RPMI7951 (cell line): Measurements from ENCODE around the gene ADGRG3. TPM values are rescaled to one million over a fixed set of nuclear protein-coding genes. Genes with fewer than 3 reads are reported as not detected.
"Not testable (repeated sequence)": the region's sequence is repeated elsewhere in the genome, so short reads cannot be mapped to it uniquely, and the experiment has no call there.

Experiments used
- DNase-seq: peaks from one replicate; pipeline ENCODE4 v3.0.0-alpha.2; 2012; ENCODE audit warnings: low read depth
- total RNA-seq: library from RNA; depleted of rRNA; stranded (reverse); fragments of >200 nt; shearing (Covaris generic); gene quantifications from 2 replicates; pipeline ENCODE4 v1.2.3, GENCODE V29; 2014

The ADGRG3 gene
- total RNA-seq, 1 experiment from 2014 or later = not detected

DNA sequence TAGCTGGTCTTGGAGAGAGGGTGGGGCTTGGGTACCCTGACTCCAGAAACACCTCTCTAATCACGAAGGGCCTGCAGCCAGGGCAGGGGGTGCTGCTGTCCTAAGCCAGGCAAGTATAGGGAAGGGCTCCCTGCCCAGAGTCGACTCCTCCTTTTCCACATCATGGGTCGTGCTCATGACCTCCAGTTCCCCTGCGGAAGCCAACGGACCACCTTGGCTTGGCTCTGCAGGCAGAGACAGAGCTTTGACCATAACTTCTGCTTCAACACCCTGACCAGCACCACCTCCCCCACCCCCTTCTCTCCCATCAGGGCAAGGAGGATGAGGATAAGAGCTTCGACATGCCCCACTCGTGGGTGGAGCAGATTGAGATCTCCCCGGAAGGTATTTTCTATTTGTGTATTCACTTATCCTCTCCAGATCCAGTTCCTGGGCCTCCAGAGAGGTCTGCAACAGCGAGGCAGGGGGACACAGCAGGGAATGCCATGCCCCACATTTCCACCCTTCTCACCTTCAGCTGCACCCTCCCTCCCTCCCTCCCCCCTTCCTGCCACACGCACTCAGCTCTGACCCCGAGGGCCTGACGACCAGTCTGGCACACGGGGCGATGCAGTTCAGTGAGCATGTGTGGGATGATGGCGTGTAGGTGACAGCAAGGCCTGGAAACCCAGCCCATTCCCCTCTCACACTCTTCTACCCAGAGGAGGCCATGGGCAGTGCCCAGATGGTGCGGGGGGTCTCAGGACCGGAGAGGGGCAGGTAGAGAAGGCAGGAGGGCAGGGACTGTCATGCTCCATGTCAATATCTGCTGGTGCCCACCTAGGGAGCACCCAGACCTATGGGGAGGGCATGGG, 53.5 kb downstream of the ADGRG3 start:
- DNase-seq = no peak

DNA sequence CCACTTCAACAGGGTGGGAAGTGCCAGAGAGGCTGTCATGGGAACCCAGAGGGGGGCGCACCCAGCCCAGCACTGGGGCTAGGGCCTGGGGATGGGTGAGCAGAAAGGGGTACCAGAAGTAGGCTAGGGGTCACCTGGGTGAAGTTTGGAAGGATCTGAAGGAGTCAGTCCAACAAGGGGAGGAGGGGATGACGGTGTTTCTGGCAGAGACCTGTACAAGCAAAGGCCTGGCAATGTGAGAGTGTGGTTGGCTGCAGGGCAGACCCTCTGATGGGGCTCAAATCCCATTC, 54.0 kb downstream of the ADGRG3 start:
- no peak for DNase-seq

DNA sequence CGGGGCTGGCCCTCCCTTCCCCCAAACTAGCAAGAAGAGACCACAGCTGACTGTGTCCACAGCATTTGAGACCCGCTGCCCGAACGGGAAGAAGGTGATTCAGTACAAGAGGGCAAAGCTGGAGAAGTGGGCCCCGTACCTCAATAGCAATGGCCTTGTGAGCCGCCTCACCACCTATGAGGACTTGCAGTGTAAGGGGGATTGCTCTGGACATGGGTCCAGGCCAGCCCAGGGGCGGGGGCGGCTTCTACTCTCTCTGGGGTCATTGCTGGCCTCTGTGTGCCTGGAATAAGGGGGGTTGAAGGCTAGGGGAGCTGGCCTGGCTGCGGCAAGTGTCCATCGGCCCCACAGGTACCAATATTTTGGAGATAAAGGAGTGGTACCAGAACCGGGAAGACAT, 54.5 kb downstream of the ADGRG3 start:
- no peak for DNase-seq

DNA sequence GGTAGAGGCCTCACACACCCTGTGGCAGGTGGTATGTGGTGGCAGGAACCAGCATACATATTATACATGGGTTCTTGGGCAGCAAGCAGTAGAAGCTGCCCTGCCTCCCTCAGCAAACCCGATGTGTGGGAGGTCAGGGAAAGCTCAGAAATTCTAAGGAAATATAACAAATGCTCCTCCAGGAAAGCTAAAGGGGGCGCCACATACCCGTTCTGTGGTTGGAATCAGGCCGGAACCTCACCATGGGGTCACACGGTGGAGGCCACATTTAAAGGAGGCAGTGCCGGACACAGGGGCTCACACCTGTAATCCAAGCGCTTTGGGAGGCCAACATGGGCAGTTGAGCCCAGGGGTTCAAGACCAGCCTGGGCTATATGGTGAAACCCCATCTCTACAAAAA, 55.1 kb downstream of the ADGRG3 start:
- peak; percentile 15 for DNase-seq

- DNase-seq = no peak
Measured at GRCh38 chr16:57724531-57724930, 56.4 kb downstream of the ADGRG3 start.

GRCh38 chr16:57725151-57725550, 57.0 kb downstream of the ADGRG3 start:
- DNase-seq = no peak

DNA sequence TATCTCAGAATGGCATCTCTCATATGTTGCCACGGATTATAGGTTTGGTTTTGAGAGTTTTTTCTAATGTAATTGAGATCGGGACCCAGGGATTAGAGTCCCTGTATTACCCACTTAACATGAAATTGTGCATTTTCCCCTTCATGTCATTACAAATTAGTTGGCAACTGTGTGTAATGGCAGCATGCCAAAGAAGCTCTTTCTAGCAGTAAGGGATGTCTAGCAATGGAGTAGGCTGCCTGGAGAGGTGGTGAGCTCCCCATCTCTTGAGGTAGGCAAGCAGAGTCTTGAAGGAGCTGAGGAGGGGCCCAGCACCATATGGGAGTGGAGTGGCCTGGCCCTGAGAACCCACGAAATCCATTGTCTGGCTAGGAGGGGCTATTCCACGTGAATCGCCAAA, 57.4 kb downstream of the ADGRG3 start:
- no peak for DNase-seq

DNA sequence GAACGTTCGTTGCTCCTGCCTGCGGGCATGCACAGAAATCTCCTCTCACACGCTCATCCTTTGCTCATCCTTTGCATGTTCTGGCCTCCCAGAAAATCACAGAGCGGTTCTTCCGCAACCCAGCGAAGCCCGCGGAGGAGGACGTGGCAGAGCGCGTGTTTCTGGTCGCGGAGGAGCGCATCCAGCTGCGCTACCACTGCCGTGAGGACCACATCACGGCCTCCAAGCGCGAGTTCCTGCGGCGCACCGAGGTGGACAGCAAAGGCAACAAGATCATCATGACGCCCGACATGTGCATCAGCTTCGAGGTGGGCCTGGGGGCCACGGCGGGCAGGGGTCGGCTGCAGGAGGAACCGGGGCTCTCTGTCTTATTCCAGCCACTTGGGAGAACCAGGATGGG, 57.9 kb downstream of the ADGRG3 start:
- no peak for DNase-seq

GRCh38 chr16:57726433-57726947, 58.4 kb downstream of the ADGRG3 start:
- DNase-seq = no peak

- no peak for DNase-seq
Measured at GRCh38 chr16:57727610-57728009, 59.5 kb downstream of the ADGRG3 start.

- DNase-seq = no peak
Measured at GRCh38 chr16:57728336-57729181, 60.5 kb downstream of the ADGRG3 start.

DNA sequence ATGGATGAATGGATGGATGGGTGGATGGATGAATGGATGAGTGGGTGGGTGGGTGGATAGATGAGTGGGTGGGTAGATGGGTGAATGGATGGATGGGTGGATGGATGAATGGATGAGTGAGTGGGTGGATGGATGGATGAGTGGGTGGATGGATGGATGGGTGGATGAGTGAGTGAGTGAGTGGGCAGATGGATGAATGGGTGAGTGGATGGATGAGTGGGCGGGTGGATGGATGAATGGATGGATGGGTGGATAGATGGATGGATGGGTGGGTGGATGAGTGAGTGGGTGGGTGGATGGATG, 61.0 kb downstream of the ADGRG3 start:
- no peak for DNase-seq

DNA sequence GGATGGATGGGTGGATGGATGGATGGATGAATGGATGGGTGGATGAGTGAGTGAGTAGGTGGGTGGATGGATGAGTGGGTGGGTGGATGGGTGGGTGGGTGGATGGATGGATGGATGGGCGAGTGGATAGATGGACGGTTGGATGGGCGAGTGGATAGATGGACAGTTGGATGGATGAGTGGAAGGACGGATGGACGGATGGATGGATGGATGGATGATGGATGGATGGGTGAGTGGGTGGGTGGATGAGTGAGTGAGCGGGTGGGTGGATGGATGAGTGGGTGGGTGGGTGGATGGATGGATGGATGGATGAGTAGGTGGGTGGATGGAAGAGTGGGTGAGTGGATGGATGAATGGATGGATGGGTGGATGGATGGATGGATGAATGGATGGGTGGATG, 61.7 kb downstream of the ADGRG3 start:
- DNase-seq = not testable (repeated sequence)

DNA sequence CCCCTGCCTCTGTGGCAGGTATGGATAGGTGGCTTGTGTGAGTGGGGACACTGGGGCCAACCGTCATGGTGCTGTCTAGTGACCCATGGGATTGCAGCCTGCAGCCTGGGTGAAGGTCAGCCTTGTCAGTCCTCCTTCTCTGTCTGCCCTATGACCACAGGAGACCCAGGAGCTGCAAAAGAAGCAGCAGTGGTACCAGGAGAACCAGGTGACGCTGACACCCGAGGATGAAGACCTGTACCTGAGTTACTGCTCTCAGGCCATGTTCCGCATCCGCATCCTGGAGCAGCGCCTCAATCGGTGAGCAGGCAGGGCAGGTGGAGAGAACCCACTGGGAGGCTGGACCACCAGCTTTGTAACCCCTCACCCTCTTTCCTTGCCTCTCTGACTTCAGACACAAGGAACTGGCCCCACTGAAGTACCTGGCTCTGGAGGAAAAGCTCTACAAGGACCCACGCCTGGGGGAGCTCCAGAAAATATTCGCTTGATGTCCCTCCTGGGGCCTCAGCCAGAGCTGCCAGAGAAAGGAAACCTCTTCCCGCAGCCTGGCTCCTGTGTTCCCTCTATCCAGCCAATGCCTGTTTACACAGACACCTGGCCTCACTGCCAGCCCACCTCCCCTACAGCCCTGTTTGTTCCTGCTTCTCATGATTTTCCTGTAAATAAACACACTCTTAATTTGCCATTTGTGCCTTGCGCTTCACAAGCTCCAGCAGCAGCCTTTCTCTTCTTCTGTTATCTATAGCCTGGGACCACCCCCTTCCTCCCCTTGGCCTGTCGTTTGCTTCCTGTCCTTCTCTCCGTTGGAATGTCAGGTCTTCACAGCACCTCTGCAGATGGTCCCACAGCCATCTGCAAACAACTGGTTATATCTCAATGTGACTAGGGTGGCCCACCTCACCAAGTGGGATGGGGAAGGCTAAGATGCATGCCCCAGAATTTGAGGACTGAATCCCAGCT, 62.9 kb downstream of the ADGRG3 start:
- no peak for DNase-seq

GRCh38 chr16:57732037-57732436, 63.9 kb downstream of the ADGRG3 start:
- DNase-seq = peak; percentile 29

GRCh38 chr16:57732714-57733113, 64.6 kb downstream of the ADGRG3 start:
- DNase-seq = no peak

GRCh38 chr16:57734308-57734924, 66.3 kb downstream of the ADGRG3 start:
- no peak for DNase-seq

- peak; percentile 100 for DNase-seq
Measured at GRCh38 chr16:57734925-57735754, 67.0 kb downstream of the ADGRG3 start.

DNA sequence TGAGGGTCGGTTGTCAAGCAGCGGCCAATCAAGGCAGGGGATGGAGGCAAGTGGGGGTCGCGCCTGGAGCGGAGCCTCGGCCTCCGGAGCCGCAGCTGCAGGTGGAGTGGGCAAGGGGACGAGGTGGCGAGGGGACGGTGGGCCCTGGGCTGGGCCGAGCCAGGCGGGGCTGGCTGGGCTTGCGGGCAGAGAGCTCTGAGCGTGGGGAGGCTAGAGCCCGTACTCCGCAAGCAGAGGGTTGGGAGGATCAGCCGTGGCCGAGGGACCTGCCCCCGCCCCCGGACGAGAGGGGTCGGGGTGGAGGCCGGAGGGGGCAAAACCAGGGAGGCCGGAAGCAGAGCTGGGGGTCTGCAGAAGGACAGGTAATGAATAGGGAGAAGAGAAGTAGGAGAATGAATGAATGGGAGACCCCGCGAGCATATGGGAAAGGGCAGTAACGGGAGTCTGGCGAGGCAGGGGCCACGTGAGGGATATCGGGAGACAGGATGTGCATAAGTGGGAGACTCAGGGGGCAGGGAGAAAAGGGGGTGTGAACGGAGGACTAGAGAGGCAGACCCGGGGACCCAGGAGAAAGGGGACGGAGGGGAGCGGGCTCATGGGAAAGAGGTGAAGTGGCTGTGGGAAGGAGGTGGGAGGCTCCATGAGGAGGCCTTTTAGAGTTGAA, 67.8 kb downstream of the ADGRG3 start, which contains the start of gene KATNB1:
TSS of gene KATNB1 (plus strand) at position 16 of the 664 bp plus-strand sequence. CDS start 1,474 bp downstream, outside the sequence.
- no peak for DNase-seq
